Calu3 (cell line): ENCODE data around the gene FOXP1. TPM values are rescaled to one million over a fixed set of nuclear protein-coding genes. Genes with fewer than 3 reads are reported as not detected.

Experiments
- BruUV-seq: library from RNA; stranded (reverse); fragments of 400-500 nt; replicated peaks from 2 replicates; lab custom pipeline; 2021; lab: Mats Ljungman, UMichigan
- CTCF ChIA-PET: fragments of 300-600 bp; sonication (Branson Sonifier 250); formaldehyde crosslinking; loops from one replicate; lab custom pipeline; 2022; ENCODE audit warnings: antibody characterized with exemption; lab: Charles Lee
- DNase-seq: peaks from one replicate; pipeline ENCODE4 v3.0.0; 2022
- H3K27ac Mint-ChIP-seq: one replicate; pipeline ENCODE4 v1.8.0; 2022; ENCODE audit warnings: mixed read lengths; ENCODE audit not compliant: unreplicated experiment
- H3K27me3 Mint-ChIP-seq: one replicate; pipeline ENCODE4 v1.8.0; 2022; ENCODE audit warnings: mixed read lengths; ENCODE audit not compliant: unreplicated experiment
- H3K36me3 Mint-ChIP-seq: one replicate; pipeline ENCODE4 v1.8.0; 2022; ENCODE audit warnings: mild to moderate bottlenecking, moderate library complexity, mixed read lengths; ENCODE audit not compliant: insufficient read depth, unreplicated experiment
- H3K4me1 Mint-ChIP-seq: one replicate; pipeline ENCODE4 v1.8.0; 2022; ENCODE audit warnings: mild to moderate bottlenecking, low read depth, mixed read lengths; ENCODE audit not compliant: unreplicated experiment
- H3K4me3 Mint-ChIP-seq: one replicate; pipeline ENCODE4 v1.8.0; 2022; ENCODE audit warnings: mild to moderate bottlenecking, low read depth, moderate library complexity, mixed read lengths; ENCODE audit not compliant: unreplicated experiment
- H3K9me3 Mint-ChIP-seq: one replicate; pipeline ENCODE4 v1.8.0; 2022; ENCODE audit warnings: low read depth, mixed read lengths; ENCODE audit not compliant: unreplicated experiment
- CTCF ChIP-seq: fragments of 200-600 bp; IDR thresholded peaks from one replicate; pipeline ENCODE4 v1.8.0; 2022; ENCODE audit warnings: antibody characterized with exemption; ENCODE audit not compliant: unreplicated experiment
- intact Hi-C: fragments of 100-400 bp; cut with micrococcal nuclease; formaldehyde crosslinking; loops from one replicate; pipeline ENCODE4 v1.10.0; 2022; ENCODE audit not compliant: unreplicated experiment
- total RNA-seq: library from RNA; stranded (reverse); gene quantifications from 2 replicates; pipeline ENCODE4 v1.2.3, GENCODE V29; 2022

The FOXP1 gene
- total RNA-seq, 1 experiment from 2014 or later, result 82.8 TPM

- no peak for TF ChIP-seq CTCF
- Mint-ChIP-seq H3K27ac (no peak overlapping the region), H3K27me3 (no peaks in the 10 kb centered on the region), H3K36me3 (peaks cover 12% of the 10 kb centered on the region), H3K4me3 (no peak overlapping the region), H3K4me1 (peaks cover 29% of the 10 kb centered on the region), H3K9me3 (no peaks in the 10 kb centered on the region)
- CTCF ChIA-PET, result interaction anchor here (0.6 kb wide), 1 partner anchor 68 kb away, joined by 4 read pairs; no protein-coding TSS in a partner anchor
- BruUV-seq, result no TSS peak
- peak; percentile 61 for DNase-seq
- intact Hi-C loops, result loop anchor here (5.0 to 10.0 kb wide), 2 partner anchors 37 to 350 kb away; no protein-coding TSS in a partner anchor
These were observed 519.1 kb downstream of the FOXP1 start for GRCh38 chr3:71064291-71064955.

- Mint-ChIP-seq H3K27me3 (no peaks in the 10 kb centered on the region), H3K36me3 (peaks cover 12% of the 10 kb centered on the region), H3K4me3 (no peak overlapping the region), H3K9me3 (no peaks in the 10 kb centered on the region), H3K27ac (no peak overlapping the region), H3K4me1 (peaks cover 31% of the 10 kb centered on the region)
- CTCF ChIA-PET, result interaction anchor here (0.5 to 0.6 kb wide), 4 partner anchors 67 to 189 kb away, joined by 3 to 4 read pairs (median 4); no protein-coding TSS in a partner anchor
- intact Hi-C loops, result loop anchor here (2.0 to 10.0 kb wide), 4 partner anchors 37 to 349 kb away; no protein-coding TSS in a partner anchor
- TF ChIP-seq CTCF, result no peak
- DNase-seq, result peak; percentile 19
- TSS peak; percentile 42 for BruUV-seq
These were observed 519.7 kb downstream of the FOXP1 start for GRCh38 chr3:71063773-71064290.

DNA sequence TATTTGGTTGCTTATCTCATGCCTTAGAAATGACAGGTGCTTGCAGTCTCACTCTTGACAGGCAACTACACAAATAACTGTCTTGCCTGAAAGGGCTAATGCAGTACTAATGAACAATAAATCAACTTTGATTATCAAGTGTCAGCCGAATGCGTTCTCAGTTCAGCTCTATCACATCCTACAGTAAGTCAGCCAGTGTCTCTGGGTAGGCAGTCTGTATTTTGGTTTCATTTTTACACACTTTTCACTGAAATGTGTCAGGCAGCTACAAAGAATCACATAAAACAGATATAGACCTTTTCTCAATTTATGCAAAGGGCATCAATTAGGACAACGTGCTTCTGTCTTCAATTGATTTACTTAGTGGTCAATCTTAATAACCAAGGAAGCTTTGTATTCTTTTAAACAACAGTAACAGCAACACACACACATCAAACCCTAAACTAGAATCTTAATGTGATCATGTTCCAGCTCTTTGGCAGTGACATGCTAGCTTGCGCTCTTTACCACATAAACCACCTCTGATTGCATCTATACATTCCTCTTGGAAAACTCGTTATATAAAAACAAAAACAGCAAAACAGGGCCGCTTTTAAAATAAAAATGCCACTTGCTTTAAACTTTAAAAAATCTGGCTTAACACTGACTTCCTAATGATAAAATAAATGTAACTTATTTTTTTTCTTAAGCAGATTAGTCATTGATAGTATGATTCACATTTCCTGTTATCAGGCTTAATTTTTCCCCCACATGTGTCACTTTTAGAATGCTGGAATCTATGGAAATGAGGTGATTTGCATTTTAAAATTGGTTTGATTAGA, 520.4 kb downstream of the FOXP1 start:
- Mint-ChIP-seq H3K9me3 (no peaks in the 10 kb centered on the region), H3K4me3 (no peak overlapping the region), H3K27me3 (no peaks in the 10 kb centered on the region), H3K4me1 (peaks cover 31% of the 10 kb centered on the region), H3K36me3 (peaks cover 12% of the 10 kb centered on the region), H3K27ac (no peak overlapping the region)
- intact Hi-C loops, result loop anchor here (2.0 to 10.0 kb wide), 4 partner anchors 36 to 348 kb away; no protein-coding TSS in a partner anchor
- no peak for TF ChIP-seq CTCF
- BruUV-seq, result no TSS peak
- CTCF ChIA-PET, result interaction anchor here (0.5 to 0.6 kb wide), 4 partner anchors 31 to 190 kb away, joined by 3 to 4 read pairs (median 4); no protein-coding TSS in a partner anchor
- DNase-seq, result no peak
